Measurements from ENCODE around the gene FOXO6. TPM values are rescaled to one million over a fixed set of nuclear protein-coding genes. Genes with fewer than 3 reads are reported as not detected.

The FOXO6 gene
- total RNA-seq, 1 donor from 2014 or later: 5.7 TPM

- Histone ChIP-seq H3K4me3 (no peak overlapping the region), H3K4me1 (peaks cover 0 to 6% of the 10 kb centered on the region in 2 donors), H3K36me3 (no peaks in the 10 kb centered on the region), H3K27ac (no peak overlapping the region), H3K27me3 (no peaks in the 10 kb centered on the region), H3K9me3 (no peaks in the 10 kb centered on the region)
- intact Hi-C loops (cut with DNase I): no loop called here
- TF ChIP-seq CTCF (IDR thresholded peaks at IDR 0.05): no peak
- DNase-seq (ENCODE audit: low spot score in 2 of 2): no peak
These were observed 43.1 kb downstream of the FOXO6 start for GRCh38 chr1:41404308-41404761.

GRCh38 chr1:41407664-41408252 is 46.5 kb downstream of the FOXO6 start:
- H3K4me1 ChIP-seq: peaks cover 0 to 5% of the 10 kb centered on the region in 2 donors
- no peak for DNase-seq (ENCODE audit: low spot score in 2 of 2)
- H3K27ac ChIP-seq: no peak overlapping the region
- H3K36me3 ChIP-seq: no peaks in the 10 kb centered on the region
- no peak for TF ChIP-seq CTCF (IDR thresholded peaks at IDR 0.05)
- intact Hi-C loops (cut with DNase I): no loop called here
- H3K27me3 ChIP-seq: no peaks in the 10 kb centered on the region
- no peak overlapping the region for H3K4me3 ChIP-seq
- no peaks in the 10 kb centered on the region for H3K9me3 ChIP-seq

GRCh38 chr1:41408691-41409090 is 47.5 kb downstream of the FOXO6 start:
- Histone ChIP-seq H3K27me3 (no peaks in the 10 kb centered on the region), H3K4me1 (peaks cover 0 to 5% of the 10 kb centered on the region in 2 donors), H3K36me3 (no peaks in the 10 kb centered on the region), H3K9me3 (no peaks in the 10 kb centered on the region), H3K4me3 (no peak overlapping the region), H3K27ac (no peak overlapping the region)
- no peak for TF ChIP-seq CTCF (IDR thresholded peaks at IDR 0.05)
- no peak for DNase-seq (ENCODE audit: low spot score in 2 of 2)
- intact Hi-C loops (cut with DNase I): no loop called here

- DNase-seq (ENCODE audit: low spot score in 2 of 2): no peak
- Histone ChIP-seq H3K36me3 (no peaks in the 10 kb centered on the region), H3K27me3 (no peaks in the 10 kb centered on the region), H3K27ac (no peak overlapping the region), H3K9me3 (no peaks in the 10 kb centered on the region), H3K4me3 (no peak overlapping the region), H3K4me1 (no peaks in the 10 kb centered on the region)
- intact Hi-C loops (cut with DNase I): no loop called here
- no peak for TF ChIP-seq CTCF (IDR thresholded peaks at IDR 0.05)
These were observed 48.6 kb downstream of the FOXO6 start for GRCh38 chr1:41409825-41410224.

GRCh38 chr1:41410462-41410861 is 49.2 kb downstream of the FOXO6 start:
- no peaks in the 10 kb centered on the region for H3K36me3 ChIP-seq
- no peak for DNase-seq (ENCODE audit: low spot score in 2 of 2)
- TF ChIP-seq CTCF (IDR thresholded peaks at IDR 0.05): no peak
- no peaks in the 10 kb centered on the region for H3K27me3 ChIP-seq
- no peaks in the 10 kb centered on the region for H3K4me1 ChIP-seq
- H3K4me3 ChIP-seq: no peak overlapping the region
- H3K9me3 ChIP-seq: no peaks in the 10 kb centered on the region
- intact Hi-C loops (cut with DNase I): no loop called here
- no peak overlapping the region for H3K27ac ChIP-seq

- DNase-seq (ENCODE audit: low spot score in 2 of 2): no peak
- intact Hi-C loops (cut with DNase I): no loop called here
- Histone ChIP-seq H3K9me3 (no peaks in the 10 kb centered on the region), H3K4me3 (no peak overlapping the region), H3K27ac (no peak overlapping the region), H3K36me3 (no peaks in the 10 kb centered on the region), H3K4me1 (no peaks in the 10 kb centered on the region), H3K27me3 (no peaks in the 10 kb centered on the region)
- TF ChIP-seq CTCF (IDR thresholded peaks at IDR 0.05): no peak
These were observed 50.0 kb downstream of the FOXO6 start for GRCh38 chr1:41411229-41411628.
